Ascending aorta (tissue), 2 donors: Measurements from ENCODE around the gene TMEM44. TPM values are rescaled to one million over a fixed set of nuclear protein-coding genes. Genes with fewer than 3 reads are reported as not detected.
"Not testable (repeated sequence)": the region's sequence is repeated elsewhere in the genome, so short reads cannot be mapped to it uniquely, and the experiment has no call there.

Source experiments
- DNase-seq, 2 donors: peaks; one replicate each; pipeline ENCODE4 v3.0.0-alpha.2; 2019; ENCODE audit warnings: low spot score in 2 of 2
- H3K27ac ChIP-seq, 2 donors: fragments of 200-600 bp; sonication (generic); one replicate each; pipeline ENCODE4 v1.5.1; 2016 to 2017; ENCODE audit warnings: mild to moderate bottlenecking in 1 of 2
- H3K27me3 ChIP-seq: fragments of 200-600 bp; sonication (generic); one replicate; pipeline ENCODE4 v1.5.1; 2017
- H3K36me3 ChIP-seq, 2 donors: fragments of 200-600 bp; sonication (generic); one replicate each; pipeline ENCODE4 v1.5.1; 2016
- H3K4me1 ChIP-seq, 2 donors: fragments of 200-600 bp; sonication (generic); one replicate each; pipeline ENCODE4 v1.5.1; 2016 to 2017; ENCODE audit warnings: mild to moderate bottlenecking in 1 of 2
- H3K4me3 ChIP-seq, 2 donors: fragments of 200-600 bp; sonication (generic); one replicate each; pipeline ENCODE4 v1.5.1; 2016 to 2017; ENCODE audit warnings: mild to moderate bottlenecking in 1 of 2
- H3K9me3 ChIP-seq, 2 donors: fragments of 200-600 bp; sonication (generic); one replicate each; pipeline ENCODE4 v1.5.1; 2016
- CTCF ChIP-seq, 3 experiments: fragments of 200-600 bp in 2 of 3; fragments of 450-650 bp in 1 of 3; sonication (generic) in 2 of 3; IDR thresholded peaks; one replicate each; pipeline ENCODE4 v1.5.1; 2016 to 2019; ENCODE audit warnings: antibody characterized with exemption in 3 of 3, mild to moderate bottlenecking in 1 of 3, moderate library complexity in 1 of 3
- intact Hi-C: fragments of 100-400 bp; cut with DNase I; formaldehyde crosslinking; loops from one replicate; pipeline ENCODE4 v1.15.1; 2023
- total RNA-seq: library from RNA; depleted of rRNA; stranded (reverse); fragments of >200 nt; gene quantifications from one replicate; pipeline ENCODE4 v1.1.0, GENCODE V29; 2016

TMEM44 gene
- total RNA-seq, 1 donor from 2014 or later = 2.6 TPM

- intact Hi-C loops = no loop called here
- Histone ChIP-seq H3K27ac (no peak overlapping the region), H3K4me3 (no peak overlapping the region), H3K27me3 (no peaks in the 10 kb centered on the region), H3K4me1 (no peaks in the 10 kb centered on the region), H3K36me3 (peaks cover 0 to 5% of the 10 kb centered on the region in 2 donors), H3K9me3 (no peaks in the 10 kb centered on the region)
- TF ChIP-seq CTCF (IDR thresholded peaks at IDR 0.05) = no peak
- DNase-seq = no peak
Observed at GRCh38 chr3:194608981-194609380, 24.2 kb downstream of the TMEM44 start.

GRCh38 chr3:194607592-194608389 lies 25.4 kb downstream of the TMEM44 start:
- Histone ChIP-seq H3K36me3 (peaks cover 0 to 5% of the 10 kb centered on the region in 2 donors), H3K27ac (no peak overlapping the region), H3K9me3 (no peaks in the 10 kb centered on the region), H3K27me3 (no peaks in the 10 kb centered on the region), H3K4me1 (no peaks in the 10 kb centered on the region), H3K4me3 (no peak overlapping the region)
- DNase-seq = no peak
- intact Hi-C loops = no loop called here
- no peak for TF ChIP-seq CTCF (IDR thresholded peaks at IDR 0.05)

GRCh38 chr3:194606941-194607340 lies 26.3 kb downstream of the TMEM44 start:
- H3K27ac ChIP-seq = no peak overlapping the region
- DNase-seq = no peak
- H3K9me3 ChIP-seq = no peaks in the 10 kb centered on the region
- intact Hi-C loops = no loop called here
- H3K4me3 ChIP-seq = no peak overlapping the region
- no peak for TF ChIP-seq CTCF (IDR thresholded peaks at IDR 0.05)
- H3K27me3 ChIP-seq = no peaks in the 10 kb centered on the region
- H3K36me3 ChIP-seq = peaks cover 0 to 5% of the 10 kb centered on the region in 2 donors
- H3K4me1 ChIP-seq = no peaks in the 10 kb centered on the region

GRCh38 chr3:194606163-194606562 lies 27.1 kb downstream of the TMEM44 start:
- intact Hi-C loops = no loop called here
- Histone ChIP-seq H3K27me3 (no peaks in the 10 kb centered on the region), H3K36me3 (peaks cover 0 to 5% of the 10 kb centered on the region in 2 donors), H3K4me1 (no peaks in the 10 kb centered on the region), H3K4me3 (no peak overlapping the region), H3K9me3 (no peaks in the 10 kb centered on the region), H3K27ac (no peak overlapping the region)
- no peak for TF ChIP-seq CTCF (IDR thresholded peaks at IDR 0.05)
- no peak for DNase-seq

GRCh38 chr3:194605314-194605713 lies 27.9 kb downstream of the TMEM44 start:
- H3K4me1 ChIP-seq, H3K9me3 ChIP-seq, intact Hi-C loops, H3K4me3 ChIP-seq, H3K27ac ChIP-seq, H3K27me3 ChIP-seq, H3K36me3 ChIP-seq, DNase-seq: not testable (repeated sequence)

GRCh38 chr3:194604837-194605236 lies 28.4 kb downstream of the TMEM44 start:
- intact Hi-C loops = no loop called here
- no peak overlapping the region for H3K4me3 ChIP-seq

More at GRCh38 chr3:194604837-194605236, 28.4 kb downstream of the TMEM44 start:
- Histone ChIP-seq H3K9me3 (no peaks in the 10 kb centered on the region), H3K27ac (no peak overlapping the region), H3K4me1 (no peaks in the 10 kb centered on the region), H3K27me3 (no peaks in the 10 kb centered on the region), H3K36me3 (peaks cover 0 to 5% of the 10 kb centered on the region in 2 donors)
- no peak for TF ChIP-seq CTCF (IDR thresholded peaks at IDR 0.05)
- DNase-seq = no peak
